ENCODE results near the gene GDE1.

GDE1 gene

DNA sequence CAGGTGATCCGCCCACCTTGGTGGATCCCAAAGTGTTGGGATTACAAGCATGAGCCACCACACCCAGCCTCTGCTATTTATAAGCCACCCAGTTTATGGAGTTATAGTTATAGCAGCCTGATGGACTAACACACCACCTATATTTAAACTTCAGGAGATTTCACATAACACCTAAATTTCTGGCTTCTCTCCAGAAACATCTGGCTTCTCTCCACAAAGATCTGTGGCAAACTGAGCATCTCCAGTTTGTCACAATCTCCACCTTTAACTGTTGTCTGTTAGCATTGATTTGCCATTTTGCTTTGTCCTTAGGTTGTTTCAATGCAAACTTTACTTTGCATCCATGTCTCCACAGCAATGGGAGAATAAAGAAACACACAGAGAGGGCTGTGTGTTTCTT, 39.6 kb downstream of the GDE1 start:
- no peak for DNase-seq (ENCODE audit: low read depth)
- TF ChIP-seq, protein P1, sequence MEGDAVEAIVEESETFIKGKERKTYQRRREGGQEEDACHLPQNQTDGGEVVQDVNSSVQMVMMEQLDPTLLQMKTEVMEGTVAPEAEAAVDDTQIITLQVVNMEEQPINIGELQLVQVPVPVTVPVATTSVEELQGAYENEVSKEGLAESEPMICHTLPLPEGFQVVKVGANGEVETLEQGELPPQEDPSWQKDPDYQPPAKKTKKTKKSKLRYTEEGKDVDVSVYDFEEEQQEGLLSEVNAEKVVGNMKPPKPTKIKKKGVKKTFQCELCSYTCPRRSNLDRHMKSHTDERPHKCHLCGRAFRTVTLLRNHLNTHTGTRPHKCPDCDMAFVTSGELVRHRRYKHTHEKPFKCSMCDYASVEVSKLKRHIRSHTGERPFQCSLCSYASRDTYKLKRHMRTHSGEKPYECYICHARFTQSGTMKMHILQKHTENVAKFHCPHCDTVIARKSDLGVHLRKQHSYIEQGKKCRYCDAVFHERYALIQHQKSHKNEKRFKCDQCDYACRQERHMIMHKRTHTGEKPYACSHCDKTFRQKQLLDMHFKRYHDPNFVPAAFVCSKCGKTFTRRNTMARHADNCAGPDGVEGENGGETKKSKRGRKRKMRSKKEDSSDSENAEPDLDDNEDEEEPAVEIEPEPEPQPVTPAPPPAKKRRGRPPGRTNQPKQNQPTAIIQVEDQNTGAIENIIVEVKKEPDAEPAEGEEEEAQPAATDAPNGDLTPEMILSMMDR (IDR thresholded peaks at IDR 0.05; ENCODE audit: control insufficient read depth, insufficient read depth, low read depth, low read length, missing control alignments), result no peak

DNA sequence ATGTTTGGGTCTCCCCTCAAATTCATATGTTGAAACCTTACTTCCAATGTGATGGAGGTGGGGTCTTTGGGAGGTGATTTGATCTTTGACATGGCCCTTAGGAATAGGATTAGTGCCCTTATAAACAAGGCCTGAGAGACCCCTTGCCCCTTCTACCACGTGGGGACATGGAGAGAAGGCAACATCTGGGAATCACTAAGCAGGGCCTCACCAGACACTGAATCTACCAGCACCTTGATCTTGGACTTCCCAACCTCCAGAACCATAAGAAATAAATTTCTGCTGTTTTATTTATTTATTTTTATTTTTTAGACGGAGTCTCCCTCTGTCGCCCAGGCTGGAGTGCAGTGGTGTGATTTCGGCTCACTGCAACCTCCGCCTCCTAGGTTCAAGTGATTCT, 40.1 kb downstream of the GDE1 start:
- H3K4me3 ChIP-seq (ENCODE audit: control insufficient read depth, low read depth, low read length), result no peak overlapping the region
- no peak for DNase-seq (ENCODE audit: low read depth)
- TF ChIP-seq, protein P1 (IDR thresholded peaks at IDR 0.05; ENCODE audit: control insufficient read depth, insufficient read depth, low read depth, low read length, missing control alignments), result no peak

More for the DNA sequence above, 39.6 kb downstream of the GDE1 start:
- no peak overlapping the region for H3K4me3 ChIP-seq (ENCODE audit: control insufficient read depth, low read depth, low read length)

DNA sequence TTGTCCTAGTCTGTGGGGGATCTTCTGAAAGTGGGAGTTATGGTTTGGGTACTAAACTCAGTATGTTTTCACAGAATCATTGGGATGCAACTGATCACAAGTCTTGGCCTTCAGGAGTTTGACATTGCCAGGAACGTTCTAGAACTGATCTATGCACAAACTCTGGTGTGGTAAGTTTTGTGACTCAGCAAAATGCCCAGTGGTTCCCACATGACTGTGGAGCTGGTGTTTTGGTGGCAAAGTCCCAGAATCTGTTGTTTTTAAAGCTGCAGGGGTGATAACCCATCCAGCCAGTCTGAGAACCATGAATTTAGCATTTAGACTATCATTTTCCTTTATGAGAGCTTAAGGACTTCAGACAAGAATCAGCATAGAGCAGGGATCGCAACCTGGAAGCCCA, 40.6 kb downstream of the GDE1 start:
- TF ChIP-seq, protein P1 (IDR thresholded peaks at IDR 0.05; ENCODE audit: control insufficient read depth, insufficient read depth, low read depth, low read length, missing control alignments), result no peak
- DNase-seq (ENCODE audit: low read depth), result no peak
- no peak overlapping the region for H3K4me3 ChIP-seq (ENCODE audit: control insufficient read depth, low read depth, low read length)

DNA sequence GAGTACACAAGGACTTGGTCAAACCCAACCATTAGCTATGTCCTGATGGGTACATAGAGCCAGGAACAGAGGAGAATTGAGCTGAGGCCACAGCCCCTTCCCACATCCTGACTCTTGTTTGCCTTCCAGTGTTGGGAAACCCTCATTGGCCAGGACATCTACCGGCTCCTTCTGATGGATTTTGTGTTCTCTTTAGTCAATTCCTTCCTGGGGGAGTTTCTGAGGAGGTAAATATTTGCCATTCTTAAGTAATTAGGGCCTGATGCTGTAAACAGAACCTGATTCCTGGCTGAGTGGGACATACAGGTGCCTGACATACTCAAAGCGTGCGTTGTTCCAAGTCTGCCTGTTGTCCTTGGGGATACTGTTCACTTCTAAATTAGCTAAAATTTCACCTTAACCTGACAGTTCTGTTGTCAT, 42.6 kb downstream of the GDE1 start:
- TF ChIP-seq, protein P1 (IDR thresholded peaks at IDR 0.05; ENCODE audit: control insufficient read depth, insufficient read depth, low read depth, low read length, missing control alignments), result no peak
- no peak overlapping the region for H3K4me3 ChIP-seq (ENCODE audit: control insufficient read depth, low read depth, low read length)
- DNase-seq (ENCODE audit: low read depth), result no peak

DNA sequence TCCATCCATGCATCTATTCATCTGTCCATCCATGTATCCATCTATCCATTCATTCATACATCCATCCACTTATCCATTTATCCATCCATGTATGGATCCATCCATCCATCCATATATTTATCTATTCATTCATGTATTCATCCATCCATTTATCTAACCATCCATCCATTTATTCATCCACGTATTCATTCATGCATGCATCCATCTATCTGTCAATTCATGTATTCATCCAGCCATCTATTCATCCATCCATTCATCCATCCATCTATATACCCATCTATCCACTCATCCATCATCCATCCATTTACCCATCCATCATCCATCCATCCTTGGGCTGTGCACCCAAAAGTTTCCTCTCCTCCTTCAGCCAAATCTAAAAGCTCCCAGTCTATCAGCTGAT, 43.4 kb downstream of the GDE1 start:
- H3K4me3 ChIP-seq (ENCODE audit: control insufficient read depth, low read depth, low read length), result no peak overlapping the region
- no peak for DNase-seq (ENCODE audit: low read depth)
- TF ChIP-seq, protein P1 (IDR thresholded peaks at IDR 0.05; ENCODE audit: control insufficient read depth, insufficient read depth, low read depth, low read length, missing control alignments), result no peak

DNA sequence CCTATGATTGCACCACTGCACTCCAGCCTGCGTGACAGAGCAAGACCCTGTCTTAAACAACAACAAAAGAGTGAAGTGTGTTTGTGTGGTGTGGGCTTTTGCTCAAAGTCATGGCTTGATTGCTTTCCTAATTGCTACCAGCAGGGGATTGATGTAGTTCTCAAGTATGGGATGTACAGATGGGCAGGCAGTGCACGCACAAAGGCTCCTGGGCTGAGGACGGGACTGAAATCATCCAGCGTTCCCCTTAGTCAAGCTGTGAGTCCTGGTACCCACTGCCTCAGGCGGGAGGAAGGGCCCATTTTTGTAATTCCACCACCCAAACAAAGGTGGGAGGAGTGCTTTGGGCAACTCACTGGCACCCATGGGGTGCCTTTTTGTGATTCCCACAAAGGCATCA, 47.3 kb downstream of the GDE1 start:
- DNase-seq (ENCODE audit: low read depth), result no peak
- TF ChIP-seq, protein P1 (IDR thresholded peaks at IDR 0.05; ENCODE audit: control insufficient read depth, insufficient read depth, low read depth, low read length, missing control alignments), result no peak

DNA sequence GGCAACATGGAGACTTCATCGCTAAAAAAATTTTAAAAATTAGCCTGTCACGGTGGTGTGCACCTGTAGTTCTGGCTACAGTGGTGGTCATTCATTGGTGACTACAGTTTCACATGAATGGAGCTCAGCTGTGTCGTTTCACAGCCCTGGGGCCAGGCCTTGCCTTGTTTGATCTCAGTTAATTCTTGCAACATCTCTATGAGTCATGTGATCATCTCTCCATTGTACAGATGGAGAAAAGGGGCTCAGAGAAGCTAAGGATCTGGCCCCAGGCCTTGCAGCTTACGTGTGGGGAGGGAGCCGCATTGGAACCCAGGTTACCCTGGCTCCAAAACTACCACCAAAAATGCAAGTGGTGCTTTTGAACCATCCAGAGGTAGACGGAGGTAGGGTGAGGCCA, 49.4 kb downstream of the GDE1 start:
- no peak for DNase-seq (ENCODE audit: low read depth)
- TF ChIP-seq, protein P1 (IDR thresholded peaks at IDR 0.05; ENCODE audit: control insufficient read depth, insufficient read depth, low read depth, low read length, missing control alignments), result no peak
- no peak overlapping the region for H3K4me3 ChIP-seq (ENCODE audit: control insufficient read depth, low read depth, low read length)

More for the DNA sequence above, 47.3 kb downstream of the GDE1 start:
- no peak overlapping the region for H3K4me3 ChIP-seq (ENCODE audit: control insufficient read depth, low read depth, low read length)

Data from AG09309 (cell line).